Neural progenitor cell (in vitro differentiated cells): Measurements from ENCODE around the gene OR4M1.
"Not testable (repeated sequence)": the region's sequence is repeated elsewhere in the genome, so short reads cannot be mapped to it uniquely, and the experiment has no call there.

Source experiments
- EZH2 ChIP-seq: fragments of 200-600 bp; sonication (generic); IDR thresholded peaks from 2 replicates; pipeline ENCODE4 v1.6.1; 2017; ENCODE audit warnings: antibody characterized with exemption, mild to moderate bottlenecking, moderate library complexity
- EZH2phosphoT487 ChIP-seq: fragments of 200-600 bp; sonication (generic); IDR thresholded peaks from 2 replicates; pipeline ENCODE4 v1.6.1; 2017; ENCODE audit warnings: antibody characterized with exemption
- TF ChIP-seq, protein P1 (sequence below): fragments of 200-600 bp; sonication (generic); IDR thresholded peaks from 2 replicates; pipeline ENCODE4 v1.5.1; 2017; ENCODE audit warnings: antibody characterized with exemption, mild to moderate bottlenecking

DNA sequence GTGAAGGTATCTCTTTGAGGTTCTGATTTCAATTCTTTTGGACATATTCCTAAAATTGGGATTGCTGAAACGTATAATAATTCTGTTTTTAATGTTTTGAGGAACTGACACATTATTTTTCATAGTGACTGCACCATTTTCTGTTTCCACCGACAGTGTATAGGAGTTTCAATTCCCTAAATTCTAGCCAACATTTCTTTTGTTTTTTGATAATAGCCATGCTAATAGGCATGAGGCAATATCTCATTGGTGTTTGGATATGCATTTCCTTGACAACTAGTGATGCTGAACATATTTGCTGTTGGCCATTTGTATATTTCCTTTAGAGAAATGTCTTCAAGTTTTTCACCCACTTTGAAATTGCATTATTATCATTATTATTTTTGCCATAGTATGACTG is 850 bp upstream of the OR4M1 start:
- TF ChIP-seq, protein P1, sequence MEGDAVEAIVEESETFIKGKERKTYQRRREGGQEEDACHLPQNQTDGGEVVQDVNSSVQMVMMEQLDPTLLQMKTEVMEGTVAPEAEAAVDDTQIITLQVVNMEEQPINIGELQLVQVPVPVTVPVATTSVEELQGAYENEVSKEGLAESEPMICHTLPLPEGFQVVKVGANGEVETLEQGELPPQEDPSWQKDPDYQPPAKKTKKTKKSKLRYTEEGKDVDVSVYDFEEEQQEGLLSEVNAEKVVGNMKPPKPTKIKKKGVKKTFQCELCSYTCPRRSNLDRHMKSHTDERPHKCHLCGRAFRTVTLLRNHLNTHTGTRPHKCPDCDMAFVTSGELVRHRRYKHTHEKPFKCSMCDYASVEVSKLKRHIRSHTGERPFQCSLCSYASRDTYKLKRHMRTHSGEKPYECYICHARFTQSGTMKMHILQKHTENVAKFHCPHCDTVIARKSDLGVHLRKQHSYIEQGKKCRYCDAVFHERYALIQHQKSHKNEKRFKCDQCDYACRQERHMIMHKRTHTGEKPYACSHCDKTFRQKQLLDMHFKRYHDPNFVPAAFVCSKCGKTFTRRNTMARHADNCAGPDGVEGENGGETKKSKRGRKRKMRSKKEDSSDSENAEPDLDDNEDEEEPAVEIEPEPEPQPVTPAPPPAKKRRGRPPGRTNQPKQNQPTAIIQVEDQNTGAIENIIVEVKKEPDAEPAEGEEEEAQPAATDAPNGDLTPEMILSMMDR: not testable (repeated sequence)
- TF ChIP-seq EZH2phosphoT487, EZH2: not testable (repeated sequence)
